Measurements from ENCODE around the gene ATG5. TPM values are rescaled to one million over a fixed set of nuclear protein-coding genes. Genes with fewer than 3 reads are reported as not detected.

Gene ATG5
- total RNA-seq, 2 experiments from 2014 or later: 18.8 to 31.1 TPM

DNA sequence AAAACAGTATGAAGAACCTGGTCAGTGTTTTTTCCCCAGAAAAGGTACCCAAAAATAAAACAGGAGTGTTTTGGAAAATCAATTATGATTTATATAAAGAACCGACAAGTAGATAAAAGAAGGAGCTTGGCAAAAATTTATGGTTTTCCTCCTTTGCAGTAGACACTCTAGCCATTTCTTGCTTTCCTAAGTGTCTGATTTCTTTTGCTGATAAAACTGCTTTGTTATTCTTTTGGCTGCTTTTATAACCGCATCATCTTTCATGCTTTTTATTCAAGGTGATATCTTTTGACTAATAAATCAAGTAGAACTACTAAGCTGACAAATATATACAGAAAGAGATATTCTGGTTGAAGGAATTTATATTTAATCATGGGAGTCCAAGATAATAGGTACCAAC, 16.6 kb downstream of the ATG5 start:
- POLR2A ChIA-PET: interaction anchor here (1.0 kb wide), 1 partner anchor 164 kb away, joined by 3 read pairs; no protein-coding TSS in a partner anchor

GRCh38 chr6:106305740-106306139, 19.8 kb downstream of the ATG5 start:
- H3K9me3 ChIP-seq (ENCODE audit: low read length): no peaks in the 10 kb centered on the region
- no peak overlapping the region for H2AFZ ChIP-seq (ENCODE audit: low read length)
- H3K4me3 ChIP-seq (ENCODE audit: low read depth, low read length, poor library complexity, severe bottlenecking): no peak overlapping the region
- H4K20me1 ChIP-seq (ENCODE audit: insufficient read depth, low read length): 0 out of 2 replicates have a peak, but pooled peaks cover 8% of the 10 kb centered on the region
- TF ChIP-seq EZH2phosphoT487 (IDR thresholded peaks at IDR 0.05; ENCODE audit: borderline replicate concordance, low read depth, low read length): no peak
- H3K9me2 ChIP-seq (ENCODE audit: insufficient read depth, low read length): no peaks in the 10 kb centered on the region
- ChIA-PET CTCF (ENCODE audit: unreplicated experiment) (no interaction called here), POLR2A (no interaction called here)
- H3K4me1 ChIP-seq (ENCODE audit: insufficient read depth, low read length, poor library complexity, severe bottlenecking): no peaks in the 10 kb centered on the region
- peaks cover 46% of the 10 kb centered on the region; the same call in 1 of the 2 replicates for H3K79me2 ChIP-seq (ENCODE audit: insufficient read depth, low read depth, low read length)
- intact Hi-C loops (cut with micrococcal nuclease; ENCODE audit: unreplicated experiment): loop anchor here (10.0 kb wide), 1 partner anchor 571 kb away; no protein-coding TSS in a partner anchor
- DNase-seq (ENCODE audit: low spot score): no peak
- H3K27ac ChIP-seq (ENCODE audit: low read depth, low read length, poor library complexity, severe bottlenecking): no peak overlapping the region
- H3K36me3 ChIP-seq (ENCODE audit: insufficient read depth, low read length): peaks cover 30% of the 10 kb centered on the region
- no peak overlapping the region for H3K4me2 ChIP-seq (ENCODE audit: low read length)
- BruUV-seq (replicated peaks): no TSS peak

More for the DNA sequence above, 16.6 kb downstream of the ATG5 start:
- BruUV-seq (replicated peaks): no TSS peak
- Histone ChIP-seq H3K9me3 (ENCODE audit: low read length) (no peaks in the 10 kb centered on the region), H3K27ac (ENCODE audit: low read depth, low read length, poor library complexity, severe bottlenecking) (no peak overlapping the region), H3K9me2 (ENCODE audit: insufficient read depth, low read length) (no peaks in the 10 kb centered on the region), H3K36me3 (ENCODE audit: insufficient read depth, low read length) (peaks cover 60% of the 10 kb centered on the region), H4K20me1 (ENCODE audit: insufficient read depth, low read length) (no peaks in the 10 kb centered on the region), H3K79me2 (ENCODE audit: insufficient read depth, low read depth, low read length) (peaks cover 18% of the 10 kb centered on the region; the same call in 1 of the 2 replicates), H2AFZ (ENCODE audit: low read length) (no peak overlapping the region), H3K4me2 (ENCODE audit: low read length) (no peak overlapping the region), H3K4me1 (ENCODE audit: insufficient read depth, low read length, poor library complexity, severe bottlenecking) (peaks cover 5% of the 10 kb centered on the region), H3K4me3 (ENCODE audit: low read depth, low read length, poor library complexity, severe bottlenecking) (no peak overlapping the region)
- TF ChIP-seq CTCF (conservative IDR thresholded peaks at IDR 0.05; ENCODE audit: low read length) (no peak), EZH2phosphoT487 (IDR thresholded peaks at IDR 0.05; ENCODE audit: borderline replicate concordance, low read depth, low read length) (no peak)
- DNase-seq (ENCODE audit: low spot score): no peak
- CTCF ChIA-PET (ENCODE audit: unreplicated experiment): no interaction called here
- intact Hi-C loops (cut with micrococcal nuclease; ENCODE audit: unreplicated experiment): loop anchor here (10.0 kb wide), 1 partner anchor 574 kb away; no protein-coding TSS in a partner anchor

- no peak overlapping the region for H2AFZ ChIP-seq (ENCODE audit: low read length)
- 0 out of 2 replicates have a peak, but pooled peaks cover 8% of the 10 kb centered on the region for H4K20me1 ChIP-seq (ENCODE audit: insufficient read depth, low read length)
- no peaks in the 10 kb centered on the region; the same call in 1 of the 2 replicates for H3K36me3 ChIP-seq (ENCODE audit: insufficient read depth, low read length)
- peak; percentile 41 for DNase-seq (ENCODE audit: low spot score)
- no peak overlapping the region for H3K4me2 ChIP-seq (ENCODE audit: low read length)
- no peak overlapping the region for H3K27ac ChIP-seq (ENCODE audit: low read depth, low read length, poor library complexity, severe bottlenecking)
- intact Hi-C loops (cut with micrococcal nuclease; ENCODE audit: unreplicated experiment): loop anchor here (1.0 to 10.0 kb wide), 5 partner anchors 79 to 869 kb away; no protein-coding TSS in a partner anchor
- H3K9me3 ChIP-seq (ENCODE audit: low read length): no peaks in the 10 kb centered on the region
- POLR2A ChIA-PET: interaction anchor here (0.6 to 1.2 kb wide), 2 partner anchors 10 to 26 kb away, joined by 3 read pairs; no protein-coding TSS in a partner anchor
- H3K4me1 ChIP-seq (ENCODE audit: insufficient read depth, low read length, poor library complexity, severe bottlenecking): no peaks in the 10 kb centered on the region
- H3K79me2 ChIP-seq (ENCODE audit: insufficient read depth, low read depth, low read length): peaks cover 43% of the 10 kb centered on the region; the same call in 1 of the 2 replicates
- BruUV-seq (replicated peaks): no TSS peak
- TF ChIP-seq EZH2phosphoT487 (IDR thresholded peaks at IDR 0.05; ENCODE audit: borderline replicate concordance, low read depth, low read length) (no peak), CTCF (conservative IDR thresholded peaks at IDR 0.05; ENCODE audit: low read length) (peak; percentile 82)
- CTCF ChIA-PET (ENCODE audit: unreplicated experiment): interaction anchor here (0.9 to 1.0 kb wide), 2 partner anchors 211 to 214 kb away, joined by 3 to 4 read pairs; no protein-coding TSS in a partner anchor
- no peaks in the 10 kb centered on the region for H3K9me2 ChIP-seq (ENCODE audit: insufficient read depth, low read length)
- no peak overlapping the region for H3K4me3 ChIP-seq (ENCODE audit: low read depth, low read length, poor library complexity, severe bottlenecking)
These were observed 24.6 kb downstream of the ATG5 start for GRCh38 chr6:106300944-106301343.
